H1 (cell line): ENCODE results near the gene GTPBP1. TPM values are rescaled to one million over a fixed set of nuclear protein-coding genes. Genes with fewer than 3 reads are reported as not detected.
A peak's percentile ranks its signal among the peaks of the same experiment; 100 is the strongest.

Experiments
- CTCF ChIA-PET: fragments of 300-600 bp; sonication (Branson Sonifier 250); formaldehyde crosslinking; loops from one replicate; lab custom pipeline; 2021; ENCODE audit not compliant: partially characterized antibody; lab: Charles Lee
- POLR2A ChIA-PET: fragments of 300-600 bp; sonication (Branson Sonifier 250); formaldehyde crosslinking; loops from one replicate; lab custom pipeline; 2021; ENCODE audit warnings: inconsistent platforms; ENCODE audit not compliant: partially characterized antibody; lab: Charles Lee
- DNase-seq, 2 experiments: peaks; one replicate each; pipeline versions ENCODE4 v3.0.0 to v3.0.0-alpha.2; 2010 to 2022; ENCODE audit warnings: low spot score in 2 of 2, low read depth in 1 of 2, mixed read lengths in 1 of 2
- FAIRE-seq: peaks from 2 replicates; lab custom pipeline; 2011; peaks lifted over from hg19 to GRCh38; lab: Jason Lieb, UNC
- H2AFZ ChIP-seq: 2 replicates; pipeline ENCODE4 v1.8.1; 2012; ENCODE audit warnings: low read length, inconsistent platforms
- H2AK5ac ChIP-seq: 2 replicates; pipeline ENCODE4 v1.6.1; 2013; ENCODE audit warnings: low read depth, low read length
- H2BK120ac ChIP-seq: replicated peaks from 2 replicates; pipeline ENCODE3; 2013; ENCODE audit warnings: low read depth, low read length, inconsistent platforms
- H2BK12ac ChIP-seq: 2 replicates; pipeline ENCODE4 v1.6.1; 2013; ENCODE audit warnings: low read depth, low read length
- H2BK15ac ChIP-seq: 2 replicates; pipeline ENCODE4 v1.6.1; 2013; ENCODE audit warnings: low read length
- H2BK20ac ChIP-seq: 2 replicates; pipeline ENCODE4 v1.6.1; 2013; ENCODE audit warnings: low read length
- H2BK5ac ChIP-seq: 2 replicates; pipeline ENCODE4 v1.6.1; 2013; ENCODE audit warnings: low read depth, low read length
- H3K14ac ChIP-seq: 2 replicates; pipeline ENCODE4 v1.6.1; 2013; ENCODE audit warnings: inconsistent platforms; ENCODE audit not compliant: insufficient read length
- H3K18ac ChIP-seq: 2 replicates; pipeline ENCODE4 v1.6.1; 2013; ENCODE audit warnings: low read length; ENCODE audit errors: extremely low read depth
- H3K23ac ChIP-seq: 2 replicates; pipeline ENCODE4 v1.6.1; 2013; ENCODE audit warnings: inconsistent platforms; ENCODE audit not compliant: insufficient read length
- H3K23me2 ChIP-seq: 2 replicates; pipeline ENCODE4 v1.6.1; 2013; ENCODE audit warnings: low read depth, low read length
- H3K27ac ChIP-seq: 2 replicates; pipeline ENCODE4 v1.6.1; 2011; ENCODE audit warnings: low read depth, low read length, inconsistent platforms
- H3K27me3 ChIP-seq, 4 experiments: replicated peaks in 1 of 4; 1 replicate in 1 of 4; 2 replicates in 3 of 4; pipeline versions ENCODE4 v1.6.1 to v1.8.1; 2011 to 2013; ENCODE audit warnings: low read length in 3 of 4, mild to moderate bottlenecking in 3 of 4, inconsistent platforms in 2 of 4, mixed read lengths in 2 of 4, moderate library complexity in 1 of 4; ENCODE audit not compliant: control insufficient read depth in 3 of 4, insufficient read depth in 3 of 4; ENCODE audit errors: extremely low read depth in 1 of 4
- H3K36me3 ChIP-seq, 4 experiments: 2 replicates each; pipeline versions ENCODE4 v1.6.1 to v1.8.1; 2011 to 2013; ENCODE audit warnings: mild to moderate bottlenecking in 4 of 4, low read length in 3 of 4, moderate library complexity in 2 of 4, control low read depth in 1 of 4, inconsistent platforms in 1 of 4; ENCODE audit not compliant: insufficient read depth in 4 of 4, control insufficient read depth in 2 of 4
- H3K4ac ChIP-seq: replicated peaks from 2 replicates; pipeline ENCODE3; 2013; ENCODE audit warnings: low read length, low read depth, mixed read lengths, inconsistent platforms; ENCODE audit not compliant: insufficient read length
- H3K4me1 ChIP-seq, 4 experiments: replicated peaks in 1 of 4; 1 replicate in 1 of 4; 2 replicates in 3 of 4; pipeline versions ENCODE4 v1.6.1 to v1.8.1; 2011 to 2013; ENCODE audit warnings: low read length in 3 of 4, inconsistent platforms in 2 of 4, mixed read lengths in 1 of 4; ENCODE audit not compliant: insufficient read depth in 4 of 4, control insufficient read depth in 3 of 4
- H3K4me2 ChIP-seq, 2 experiments: 2 replicates each; pipeline versions ENCODE4 v1.6.1 to v1.8.1; 2011 to 2013; ENCODE audit warnings: low read depth in 2 of 2, low read length in 2 of 2, control low read depth in 1 of 2, inconsistent platforms in 1 of 2, mild to moderate bottlenecking in 1 of 2; ENCODE audit not compliant: insufficient read depth in 1 of 2
- H3K4me3 ChIP-seq, 4 experiments: fragments of 200-600, 300-600 bp in 1 of 4; sonication (generic), shearing (Covaris generic), sonication (Bioruptor Twin) in 1 of 4; 2 replicates each; pipeline versions ENCODE4 v1.5.1 to v1.8.1; 2011 to 2016; ENCODE audit warnings: low read length in 4 of 4, low read depth in 3 of 4, control low read depth in 2 of 4, inconsistent platforms in 2 of 4, mild to moderate bottlenecking in 2 of 4, mixed read lengths in 1 of 4, moderate library complexity in 1 of 4; ENCODE audit not compliant: insufficient read depth in 2 of 4; ENCODE audit errors: extremely low read depth in 1 of 4
- H3K56ac ChIP-seq: replicated peaks from 2 replicates; pipeline ENCODE3; 2013; ENCODE audit warnings: low read depth, mild to moderate bottlenecking, mixed read lengths, low read length, inconsistent platforms; ENCODE audit not compliant: insufficient read length
- H3K79me1 ChIP-seq: 2 replicates; pipeline ENCODE4 v1.6.1; 2013; ENCODE audit warnings: low read depth, low read length, control low read depth
- H3K79me2 ChIP-seq, 2 experiments: 2 replicates each; pipeline versions ENCODE4 v1.6.1 to v1.8.1; 2012 to 2013; ENCODE audit warnings: low read length in 2 of 2, mild to moderate bottlenecking in 2 of 2, inconsistent platforms in 1 of 2; ENCODE audit not compliant: insufficient read depth in 2 of 2, control insufficient read depth in 1 of 2
- H3K9ac ChIP-seq, 4 experiments: replicated peaks in 1 of 4; 1 replicate in 1 of 4; 2 replicates in 3 of 4; pipeline versions ENCODE4 v1.6.1 to v1.8.1; 2011 to 2013; ENCODE audit warnings: low read depth in 3 of 4, low read length in 3 of 4, control low read depth in 2 of 4, mild to moderate bottlenecking in 2 of 4, moderate library complexity in 2 of 4, inconsistent platforms in 1 of 4; ENCODE audit errors: extremely low read depth in 1 of 4
- H3K9me3 ChIP-seq, 2 experiments: 2 replicates each; pipeline versions ENCODE4 v1.6.1 to v1.8.1; 2012 to 2013; ENCODE audit warnings: mild to moderate bottlenecking in 2 of 2, moderate library complexity in 2 of 2, control low read depth in 1 of 2, inconsistent platforms in 1 of 2, low read depth in 1 of 2, low read length in 1 of 2, mixed read lengths in 1 of 2; ENCODE audit not compliant: insufficient read depth in 2 of 2
- H4K20me1 ChIP-seq, 2 experiments: replicated peaks in 1 of 2; 2 replicates each; pipeline versions ENCODE3 to v1.8.1; 2011 to 2013; ENCODE audit warnings: inconsistent platforms in 2 of 2, low read length in 2 of 2, mild to moderate bottlenecking in 1 of 2; ENCODE audit not compliant: insufficient read depth in 2 of 2, control insufficient read depth in 1 of 2
- H4K5ac ChIP-seq: 2 replicates; pipeline ENCODE4 v1.6.1; 2013; ENCODE audit warnings: low read length, low read depth, mixed read lengths, inconsistent platforms; ENCODE audit not compliant: insufficient read length
- H4K8ac ChIP-seq: 2 replicates; pipeline ENCODE4 v1.8.0; 2013; ENCODE audit warnings: mild to moderate bottlenecking, moderate library complexity, low read length, inconsistent platforms; ENCODE audit not compliant: insufficient read depth; ENCODE audit errors: extremely low read depth
- H4K91ac ChIP-seq: replicated peaks from 2 replicates; pipeline ENCODE3; 2013; ENCODE audit warnings: low read length, mixed read lengths, inconsistent platforms; ENCODE audit not compliant: insufficient read length
- CBX8 ChIP-seq: fragments of 300-800, 300-1000 bp; sonication (generic); IDR thresholded peaks from 2 replicates; pipeline ENCODE4 v1.7.1; 2016; ENCODE audit warnings: low read depth, low read length, borderline replicate concordance
- CTBP2 ChIP-seq: IDR thresholded peaks from 2 replicates; pipeline ENCODE4 v1.7.0; 2011; ENCODE audit warnings: borderline replicate concordance, mild to moderate bottlenecking, moderate library complexity, mixed read lengths, low read length; ENCODE audit not compliant: insufficient read depth, insufficient read length
- MAFK ChIP-seq: IDR thresholded peaks from 2 replicates; pipeline ENCODE4 v1.6.1; 2012; ENCODE audit warnings: low read depth, mild to moderate bottlenecking, improper control_type of control experiment, low read length
- POLR2AphosphoS5 ChIP-seq: IDR thresholded peaks from 2 replicates; pipeline ENCODE4 v1.6.1; 2011; ENCODE audit warnings: low read depth, low read length
- SP2 ChIP-seq: IDR thresholded peaks from 2 replicates; pipeline ENCODE4 v1.6.1; 2012; ENCODE audit warnings: mild to moderate bottlenecking, low read length, inconsistent platforms
- WGBS, 2 experiments: shearing (Covaris generic) in 1 of 2; methylation state at CpG; one replicate each; pipeline versions ENCODE4 v1.1.6 to v1.1.7; 2013 to 2015; ENCODE audit warnings: low lambda C conversion rate in 2 of 2, mixed read lengths in 2 of 2, inconsistent platforms in 1 of 2, low coverage in 1 of 2, missing lambda C conversion rate in 1 of 2; ENCODE audit not compliant: insufficient replicate concordance in 2 of 2, insufficient coverage in 1 of 2, insufficient read length in 1 of 2; ENCODE audit errors: extremely low coverage in 1 of 2, missing lambda C conversion rate in 1 of 2; 5-methylcytosine and 5-hydroxymethylcytosine counted together
- polyA plus RNA-seq, 7 experiments: library from polyadenylated mRNA; depleted of rRNA in 3 of 7; stranded (reverse) in 5 of 7; unstranded in 2 of 7; fragments of >200 nt in 5 of 7; fragments of 200-250 nt in 2 of 7; gene quantifications; 1 replicate in 5 of 7; 2 replicates in 1 of 7; 4 replicates in 1 of 7; pipeline versions ENCODE4 v1.2.1 to v1.2.3, GENCODE V29; 2011 to 2013; ENCODE audit warnings: missing spikeins in 2 of 7, mixed read lengths in 2 of 7
- total RNA-seq: library from RNA; stranded (reverse); fragmentation: NEBNext Ultra II Directional; extraction: Animal tissue kit (Norgen Biotek cat#: 25700); gene quantifications from 2 replicates; pipeline ENCODE4 v1.2.1, GENCODE V29; 2021
- TF ChIP-seq, protein P1 (sequence below), 3 experiments: IDR thresholded peaks; 1 replicate in 2 of 3; 2 replicates in 1 of 3; pipeline versions ENCODE4 v1.5.1 to v1.6.1; 2011; ENCODE audit warnings: low read length in 3 of 3, mild to moderate bottlenecking in 3 of 3, inconsistent platforms in 2 of 3, low read depth in 1 of 3, moderate library complexity in 1 of 3; ENCODE audit not compliant: insufficient read depth in 1 of 3; ENCODE audit errors: control extremely low read depth in 1 of 3
- TF ChIP-seq, protein P2 (sequence below): IDR thresholded peaks from 2 replicates; pipeline ENCODE4 v1.6.1; 2012; ENCODE audit warnings: inconsistent platforms

Gene GTPBP1
- total and polyA plus RNA-seq, 2 of the 8 experiments (the other 6 are each of a cell fraction or from before 2014, with no cell fraction given) = 53.1 to 91.8 TPM

DNA sequence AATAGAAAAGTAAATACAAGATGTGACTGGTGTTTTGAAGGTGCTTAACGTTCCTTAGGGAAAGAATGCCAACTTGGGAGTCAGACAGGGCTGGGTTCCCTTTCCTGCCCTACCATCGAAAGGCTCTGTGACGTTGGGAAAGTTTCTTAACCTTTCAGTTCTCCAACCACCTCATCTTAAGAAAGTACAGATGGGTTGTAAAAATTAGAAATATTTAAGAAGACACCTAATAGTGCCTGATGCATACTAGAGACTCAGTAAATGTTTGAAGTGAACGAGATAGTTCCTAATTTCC is 1.1 kb downstream of the GTPBP1 start:
- Histone ChIP-seq H4K20me1 (peaks cover 17 to 19% of the 10 kb centered on the region in 2 experiments), H3K36me3 (peaks cover 0 to 14% (median 6%) of the 10 kb centered on the region in 4 experiments; a peak in 4 of 8 replicates), H3K79me2 (peaks cover 26 to 57% of the 10 kb centered on the region in 2 experiments), H3K14ac (no peak overlapping the region), H3K23me2 (peaks cover 7% of the 10 kb centered on the region), H2BK120ac (no peak overlapping the region), H3K27me3 (no peaks in the 10 kb centered on the region), H3K4me2 (peak overlapping the region; percentile 82 to 88), H3K4me3 (peak overlapping the region; percentile 82 to 95 (median 90)), H3K27ac (no peak overlapping the region), H3K9ac (peak overlapping the region; percentile 78 to 99 (median 88)), H3K4me1 (peaks cover 8 to 15% (median 14%) of the 10 kb centered on the region in 4 experiments; a peak in 5 of 7 replicates), H2BK12ac (no peak overlapping the region), H2AK5ac (no peak overlapping the region), H3K18ac (no peak overlapping the region), H4K91ac (no peak overlapping the region), H2BK5ac (no peak overlapping the region), H3K4ac (no peak overlapping the region), H4K8ac (no peak overlapping the region), H2BK15ac (no peak overlapping the region), H2BK20ac (no peak overlapping the region), H3K9me3 (no peaks in the 10 kb centered on the region), H3K79me1 (0 out of 2 replicates have a peak, but pooled peaks cover 4% of the 10 kb centered on the region), H2AFZ (no peak overlapping the region), H4K5ac (no peak overlapping the region), H3K23ac (no peak overlapping the region), H3K56ac (no peak overlapping the region)
- DNase-seq (no peak), FAIRE-seq (no peak)
- ChIA-PET CTCF (interaction anchor here (0.9 to 3.3 kb wide), 3 partner anchors 18 to 61 kb away, joined by 3 to 19 read pairs (median 3); no protein-coding TSS in a partner anchor), POLR2A (interaction anchor here (0.5 to 5.6 kb wide), 11 partner anchors 10 to 838 kb away, joined by 3 to 39 read pairs (median 3); partner anchors contain the start of gene TOMM22)
- 16% methylated on average over 4 of the region's 4 CpGs; no CpG with 5 or more reads in 1 of the 2 experiments for whole genome bisulfite sequencing, 2 experiments
- TF ChIP-seq, protein P1, sequence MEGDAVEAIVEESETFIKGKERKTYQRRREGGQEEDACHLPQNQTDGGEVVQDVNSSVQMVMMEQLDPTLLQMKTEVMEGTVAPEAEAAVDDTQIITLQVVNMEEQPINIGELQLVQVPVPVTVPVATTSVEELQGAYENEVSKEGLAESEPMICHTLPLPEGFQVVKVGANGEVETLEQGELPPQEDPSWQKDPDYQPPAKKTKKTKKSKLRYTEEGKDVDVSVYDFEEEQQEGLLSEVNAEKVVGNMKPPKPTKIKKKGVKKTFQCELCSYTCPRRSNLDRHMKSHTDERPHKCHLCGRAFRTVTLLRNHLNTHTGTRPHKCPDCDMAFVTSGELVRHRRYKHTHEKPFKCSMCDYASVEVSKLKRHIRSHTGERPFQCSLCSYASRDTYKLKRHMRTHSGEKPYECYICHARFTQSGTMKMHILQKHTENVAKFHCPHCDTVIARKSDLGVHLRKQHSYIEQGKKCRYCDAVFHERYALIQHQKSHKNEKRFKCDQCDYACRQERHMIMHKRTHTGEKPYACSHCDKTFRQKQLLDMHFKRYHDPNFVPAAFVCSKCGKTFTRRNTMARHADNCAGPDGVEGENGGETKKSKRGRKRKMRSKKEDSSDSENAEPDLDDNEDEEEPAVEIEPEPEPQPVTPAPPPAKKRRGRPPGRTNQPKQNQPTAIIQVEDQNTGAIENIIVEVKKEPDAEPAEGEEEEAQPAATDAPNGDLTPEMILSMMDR (IDR thresholded peaks at IDR 0.05; ENCODE audit: control extremely low read depth in 1 of 3, insufficient read depth in 1 of 3, low read depth in 1 of 3, low read length in 3 of 3) = no peak
- no peak for TF ChIP-seq CTBP2
- TF ChIP-seq SP2 = no peak
- no peak for TF ChIP-seq CBX8
- TF ChIP-seq, protein P2, sequence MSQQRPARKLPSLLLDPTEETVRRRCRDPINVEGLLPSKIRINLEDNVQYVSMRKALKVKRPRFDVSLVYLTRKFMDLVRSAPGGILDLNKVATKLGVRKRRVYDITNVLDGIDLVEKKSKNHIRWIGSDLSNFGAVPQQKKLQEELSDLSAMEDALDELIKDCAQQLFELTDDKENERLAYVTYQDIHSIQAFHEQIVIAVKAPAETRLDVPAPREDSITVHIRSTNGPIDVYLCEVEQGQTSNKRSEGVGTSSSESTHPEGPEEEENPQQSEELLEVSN = no peak
- TF ChIP-seq POLR2AphosphoS5 = no peak
- no peak for TF ChIP-seq MAFK
